ENCODE measurements around the gene CDPF1.

DNA sequence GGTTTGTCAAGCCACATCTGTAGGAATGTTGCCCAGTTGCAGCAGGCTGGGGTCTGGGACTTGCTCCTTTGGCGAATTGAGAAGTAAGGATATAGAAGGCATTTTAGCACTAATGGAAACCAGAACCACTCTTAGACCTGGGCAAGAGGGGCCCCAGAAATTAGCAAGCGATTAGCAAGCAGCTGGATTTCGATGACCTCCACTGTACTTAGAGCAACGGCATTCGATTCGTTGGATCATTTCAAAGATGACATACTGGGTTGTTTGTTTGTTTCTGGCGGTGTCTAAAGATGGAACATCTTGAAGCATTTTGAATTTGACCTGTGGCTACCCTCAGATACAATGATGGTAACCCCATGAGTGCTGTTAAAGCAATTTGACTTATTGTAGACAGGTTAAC, 1.2 kb upstream of the CDPF1 start:
- TF ChIP-seq, protein P1, sequence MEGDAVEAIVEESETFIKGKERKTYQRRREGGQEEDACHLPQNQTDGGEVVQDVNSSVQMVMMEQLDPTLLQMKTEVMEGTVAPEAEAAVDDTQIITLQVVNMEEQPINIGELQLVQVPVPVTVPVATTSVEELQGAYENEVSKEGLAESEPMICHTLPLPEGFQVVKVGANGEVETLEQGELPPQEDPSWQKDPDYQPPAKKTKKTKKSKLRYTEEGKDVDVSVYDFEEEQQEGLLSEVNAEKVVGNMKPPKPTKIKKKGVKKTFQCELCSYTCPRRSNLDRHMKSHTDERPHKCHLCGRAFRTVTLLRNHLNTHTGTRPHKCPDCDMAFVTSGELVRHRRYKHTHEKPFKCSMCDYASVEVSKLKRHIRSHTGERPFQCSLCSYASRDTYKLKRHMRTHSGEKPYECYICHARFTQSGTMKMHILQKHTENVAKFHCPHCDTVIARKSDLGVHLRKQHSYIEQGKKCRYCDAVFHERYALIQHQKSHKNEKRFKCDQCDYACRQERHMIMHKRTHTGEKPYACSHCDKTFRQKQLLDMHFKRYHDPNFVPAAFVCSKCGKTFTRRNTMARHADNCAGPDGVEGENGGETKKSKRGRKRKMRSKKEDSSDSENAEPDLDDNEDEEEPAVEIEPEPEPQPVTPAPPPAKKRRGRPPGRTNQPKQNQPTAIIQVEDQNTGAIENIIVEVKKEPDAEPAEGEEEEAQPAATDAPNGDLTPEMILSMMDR (conservative IDR thresholded peaks at IDR 0.05) = no peak
- no peak for TF ChIP-seq ZFX (IDR thresholded peaks at IDR 0.05)
